Esophagus muscularis mucosa (tissue), 4 donors: ENCODE results near the gene LKAAEAR1. TPM values are rescaled to one million over a fixed set of nuclear protein-coding genes. Genes with fewer than 3 reads are reported as not detected.

Source experiments
- DNase-seq: peaks from one replicate; pipeline ENCODE4 v3.0.0-alpha.2; 2017; ENCODE audit errors: extremely low spot score
- H3K27ac ChIP-seq, 4 donors: fragments of 200-600 bp; sonication (generic); replicated peaks in 1 of 4; 1 replicate in 3 of 4; 2 replicates in 1 of 4; pipeline ENCODE4 v1.5.1; 2016 to 2019; ENCODE audit warnings: mild to moderate bottlenecking in 1 of 4
- H3K27me3 ChIP-seq, 4 donors: fragments of 200-600 bp; sonication (generic); one replicate each; pipeline versions ENCODE4 v1.5.1 to v1.6.0; 2016 to 2019
- H3K36me3 ChIP-seq, 4 donors: fragments of 200-600 bp; sonication (generic); one replicate each; pipeline ENCODE4 v1.5.1; 2016 to 2019
- H3K4me1 ChIP-seq, 4 donors: fragments of 200-600 bp; sonication (generic); one replicate each; pipeline ENCODE4 v1.5.1; 2016 to 2019
- H3K4me3 ChIP-seq, 4 donors: fragments of 200-600 bp; sonication (generic); 1 replicate in 2 of 4; 2 replicates in 2 of 4; pipeline ENCODE4 v1.5.1; 2016 to 2019; ENCODE audit warnings: mild to moderate bottlenecking in 4 of 4, moderate library complexity in 1 of 4
- H3K9me3 ChIP-seq, 4 donors: fragments of 200-600 bp; sonication (generic); 1 replicate in 3 of 4; 2 replicates in 1 of 4; pipeline ENCODE4 v1.5.1; 2016 to 2019
- EP300 ChIP-seq: sonication (generic); formaldehyde crosslinking; IDR thresholded peaks from one replicate; pipeline ENCODE4 v1.6.1; 2017; ENCODE audit warnings: antibody characterized with exemption
- POLR2A ChIP-seq: fragments of 450-650 bp; IDR thresholded peaks from one replicate; pipeline ENCODE4 v1.6.1; 2017; ENCODE audit warnings: antibody characterized with exemption, moderate library complexity, mild to moderate bottlenecking, low read depth
- POLR2AphosphoS5 ChIP-seq, 2 donors: sonication (generic); formaldehyde crosslinking; IDR thresholded peaks; one replicate each; pipeline ENCODE4 v1.6.1; 2017; ENCODE audit warnings: antibody characterized with exemption in 2 of 2
- WGBS: methylation state at CpG from one replicate; pipeline ENCODE4 v1.1.5; 2018; 5-methylcytosine and 5-hydroxymethylcytosine counted together
- intact Hi-C: fragments of 100-400 bp; cut with DNase I; formaldehyde crosslinking; loops from one replicate; pipeline ENCODE4 v1.15.1; 2023
- total RNA-seq, 4 donors: library from RNA; depleted of rRNA; stranded (reverse); fragments of >200 nt; gene quantifications; one replicate each; pipeline versions ENCODE4 v1.1.0 to v1.2.1, GENCODE V29; 2016
- TF ChIP-seq, protein P1 (sequence below), 3 experiments: fragments of 200-600 bp in 2 of 3; fragments of 450-650 bp in 1 of 3; sonication (generic) in 2 of 3; IDR thresholded peaks; one replicate each; pipeline ENCODE4 v1.5.1; 2017 to 2019; ENCODE audit warnings: antibody characterized with exemption in 3 of 3, mild to moderate bottlenecking in 2 of 3, moderate library complexity in 1 of 3

LKAAEAR1 gene
- total RNA-seq, 4 donors from 2014 or later: not detected

DNA sequence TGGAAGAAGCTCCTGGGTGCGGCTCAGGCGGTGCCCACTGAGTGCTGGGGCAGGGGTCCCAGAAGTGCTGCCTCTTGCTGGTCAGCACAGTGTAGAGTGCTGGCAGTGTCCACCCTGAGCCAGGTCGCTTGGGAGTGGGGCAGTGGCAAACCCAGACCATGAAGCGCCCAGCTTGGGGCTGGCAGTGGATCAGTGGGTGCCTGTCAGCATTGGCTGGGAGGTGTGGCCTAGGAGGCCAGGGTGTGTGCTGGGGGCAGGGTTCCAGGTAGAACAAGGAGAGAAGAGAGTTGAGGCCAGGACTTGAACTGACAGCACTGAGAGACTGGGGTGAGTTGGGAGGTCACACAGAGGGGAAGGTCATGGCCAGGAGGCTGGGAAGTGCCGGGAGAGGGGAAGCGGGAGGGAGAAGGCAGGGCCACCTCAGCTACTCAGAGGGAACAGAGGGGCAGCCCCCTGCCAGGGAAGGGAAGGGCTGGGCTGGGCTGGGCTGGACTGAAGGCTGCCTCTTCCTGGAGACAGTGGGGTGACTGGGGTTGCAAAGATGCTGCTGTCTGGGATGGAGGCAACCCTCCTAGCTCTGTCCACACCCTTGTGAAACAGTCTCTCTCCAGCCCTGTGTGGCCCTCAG lies 17.1 kb downstream of the LKAAEAR1 start:
- no peak for DNase-seq
- H3K36me3 ChIP-seq: peaks cover 0 to 23% (median 13%) of the 10 kb centered on the region in 4 donors
- 81% methylated on average over 4 of the region's 6 CpGs for WGBS
- TF ChIP-seq POLR2A: no peak
- TF ChIP-seq, protein P1, sequence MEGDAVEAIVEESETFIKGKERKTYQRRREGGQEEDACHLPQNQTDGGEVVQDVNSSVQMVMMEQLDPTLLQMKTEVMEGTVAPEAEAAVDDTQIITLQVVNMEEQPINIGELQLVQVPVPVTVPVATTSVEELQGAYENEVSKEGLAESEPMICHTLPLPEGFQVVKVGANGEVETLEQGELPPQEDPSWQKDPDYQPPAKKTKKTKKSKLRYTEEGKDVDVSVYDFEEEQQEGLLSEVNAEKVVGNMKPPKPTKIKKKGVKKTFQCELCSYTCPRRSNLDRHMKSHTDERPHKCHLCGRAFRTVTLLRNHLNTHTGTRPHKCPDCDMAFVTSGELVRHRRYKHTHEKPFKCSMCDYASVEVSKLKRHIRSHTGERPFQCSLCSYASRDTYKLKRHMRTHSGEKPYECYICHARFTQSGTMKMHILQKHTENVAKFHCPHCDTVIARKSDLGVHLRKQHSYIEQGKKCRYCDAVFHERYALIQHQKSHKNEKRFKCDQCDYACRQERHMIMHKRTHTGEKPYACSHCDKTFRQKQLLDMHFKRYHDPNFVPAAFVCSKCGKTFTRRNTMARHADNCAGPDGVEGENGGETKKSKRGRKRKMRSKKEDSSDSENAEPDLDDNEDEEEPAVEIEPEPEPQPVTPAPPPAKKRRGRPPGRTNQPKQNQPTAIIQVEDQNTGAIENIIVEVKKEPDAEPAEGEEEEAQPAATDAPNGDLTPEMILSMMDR (IDR thresholded peaks at IDR 0.05): no peak
- no peak for TF ChIP-seq EP300
- no peak overlapping the region for H3K27ac ChIP-seq
- H3K4me1 ChIP-seq: peaks cover 21 to 37% (median 32%) of the 10 kb centered on the region in 4 donors
- intact Hi-C loops: no loop called here
- no peaks in the 10 kb centered on the region for H3K27me3 ChIP-seq
- H3K9me3 ChIP-seq: no peaks in the 10 kb centered on the region
- H3K4me3 ChIP-seq: no peak overlapping the region

DNA sequence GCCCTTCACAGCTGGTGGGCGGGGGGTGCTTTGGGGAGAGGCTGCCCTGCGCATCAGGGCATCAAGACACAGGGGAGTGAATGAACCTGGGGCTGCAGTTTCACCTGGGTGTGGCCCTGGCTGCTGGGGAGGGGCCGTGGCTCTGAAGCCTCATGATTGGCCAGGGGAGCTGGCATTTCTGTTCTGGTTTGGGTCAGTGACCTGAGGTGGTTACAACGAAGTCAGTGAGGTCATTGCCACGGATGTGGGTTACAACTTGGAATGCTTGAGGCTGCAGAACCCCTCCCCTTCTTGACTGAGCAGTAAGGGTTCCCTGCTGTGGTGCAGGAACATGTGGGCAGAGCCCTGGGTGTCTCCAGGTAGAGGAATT lies 18.2 kb downstream of the LKAAEAR1 start:
- intact Hi-C loops: no loop called here
- 43% methylated on average over 3 of the region's 5 CpGs for WGBS
- H3K36me3 ChIP-seq: peaks cover 0 to 15% (median 6%) of the 10 kb centered on the region in 4 donors
- no peak overlapping the region for H3K4me3 ChIP-seq
- DNase-seq: no peak
- no peak overlapping the region for H3K27ac ChIP-seq
- H3K4me1 ChIP-seq: peaks cover 22 to 40% (median 34%) of the 10 kb centered on the region in 4 donors
- H3K9me3 ChIP-seq: no peaks in the 10 kb centered on the region
- H3K27me3 ChIP-seq: no peaks in the 10 kb centered on the region
- TF ChIP-seq, protein P1 (IDR thresholded peaks at IDR 0.05): no peak
- no peak for TF ChIP-seq POLR2AphosphoS5 (IDR thresholded peaks at IDR 0.05)
- TF ChIP-seq POLR2A: no peak
- no peak for TF ChIP-seq EP300

DNA sequence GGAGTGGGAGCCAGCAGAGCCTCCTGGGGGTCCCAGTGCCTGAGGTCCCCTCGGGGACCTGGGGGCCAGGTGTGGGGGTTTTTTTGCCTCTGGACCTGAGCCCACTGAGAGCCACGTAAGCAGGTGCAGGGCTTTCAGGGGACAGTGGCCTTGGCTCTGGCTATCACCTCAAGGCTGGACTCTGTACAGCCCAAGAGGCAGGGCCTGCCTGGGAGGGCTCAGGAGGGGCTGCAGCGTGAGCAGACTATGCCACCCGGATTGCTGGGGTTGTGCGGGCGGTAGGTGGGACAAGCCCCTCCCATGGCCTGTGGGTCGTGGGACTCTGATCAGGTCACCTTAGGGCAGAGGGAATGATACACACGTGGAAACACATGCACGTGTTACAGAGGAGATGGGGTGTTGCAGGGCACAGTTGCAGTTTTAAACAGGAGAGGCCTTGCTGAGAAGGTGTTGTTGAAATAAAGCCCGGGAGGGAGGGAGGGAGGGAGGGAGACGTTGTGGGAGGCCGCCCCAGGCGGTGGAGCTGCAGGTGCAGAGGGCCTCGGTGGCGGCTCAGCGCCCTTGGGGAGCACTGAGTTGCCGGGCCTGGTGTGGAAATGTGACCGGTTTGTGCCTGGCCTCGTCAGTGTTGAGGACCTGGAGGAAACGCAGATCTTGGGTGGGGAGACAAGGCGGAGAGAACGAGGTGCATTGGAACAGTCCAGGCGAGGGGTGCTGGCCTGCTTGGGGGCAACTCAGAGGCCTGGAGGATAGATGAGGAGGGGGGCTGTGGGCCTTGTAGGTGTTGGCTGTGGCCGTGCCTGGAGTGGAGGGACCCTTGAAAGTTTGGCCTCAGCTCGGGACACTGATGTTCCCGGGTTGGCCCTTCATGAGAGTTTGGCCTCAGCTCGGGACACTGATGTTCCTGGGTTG lies 18.9 kb downstream of the LKAAEAR1 start:
- WGBS: 66% methylated on average over 27 of the region's 27 CpGs
- H3K4me3 ChIP-seq: no peak overlapping the region
- H3K36me3 ChIP-seq: peaks cover 0 to 9% (median 3%) of the 10 kb centered on the region in 4 donors
- peaks cover 22 to 40% (median 34%) of the 10 kb centered on the region in 4 donors for H3K4me1 ChIP-seq
- H3K9me3 ChIP-seq: no peaks in the 10 kb centered on the region
- DNase-seq: no peak
- H3K27me3 ChIP-seq: no peaks in the 10 kb centered on the region
- intact Hi-C loops: no loop called here
- no peak overlapping the region for H3K27ac ChIP-seq
- TF ChIP-seq EP300 (no peak), POLR2AphosphoS5 (IDR thresholded peaks at IDR 0.05) (no peak), POLR2A (no peak)

DNA sequence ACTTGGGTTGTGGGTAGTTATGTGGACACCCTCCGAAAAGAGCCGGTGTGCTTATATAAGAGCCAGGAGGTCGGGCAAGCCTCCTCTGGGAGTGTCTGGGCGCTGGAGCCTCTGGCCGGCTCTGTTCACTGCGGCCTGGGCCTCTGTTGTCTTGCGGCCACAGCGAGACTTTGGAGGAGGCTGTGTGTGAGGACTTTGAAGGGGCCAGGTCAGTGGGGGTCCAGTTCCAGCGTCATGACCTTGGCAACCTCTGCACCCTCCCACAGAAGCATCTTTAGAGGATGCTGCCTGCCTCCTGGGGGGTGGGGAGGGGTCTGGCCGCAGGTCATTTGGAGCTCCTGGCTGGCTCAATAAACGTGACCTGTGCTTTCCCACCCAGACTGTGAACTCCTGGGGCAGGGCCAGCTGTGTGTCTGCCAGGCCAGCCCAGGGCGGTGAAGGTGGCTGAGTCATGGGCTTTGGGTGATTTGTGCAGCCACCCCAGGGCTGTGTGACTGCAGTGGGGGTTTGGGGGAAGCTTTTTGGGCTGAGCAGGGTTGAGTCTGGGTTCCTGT lies 20.0 kb downstream of the LKAAEAR1 start:
- TF ChIP-seq POLR2AphosphoS5 (IDR thresholded peaks at IDR 0.05) (no peak), EP300 (no peak), POLR2A (no peak)
- TF ChIP-seq, protein P1 (IDR thresholded peaks at IDR 0.05): no peak
- peaks cover 22 to 38% (median 33%) of the 10 kb centered on the region in 4 donors for H3K4me1 ChIP-seq
- peak overlapping the region; percentile 84 to 87 (median 86) for H3K27ac ChIP-seq
- H3K4me3 ChIP-seq: peak overlapping the region; percentile 78 to 93 (median 82)
- no peaks in the 10 kb centered on the region for H3K27me3 ChIP-seq
- peaks cover 0 to 4% (median 1%) of the 10 kb centered on the region in 4 donors for H3K36me3 ChIP-seq
- 27% methylated on average over 7 of the region's 12 CpGs for WGBS
- DNase-seq: no peak
- no peaks in the 10 kb centered on the region for H3K9me3 ChIP-seq
- intact Hi-C loops: no loop called here
